IMR-90 (cell line): ENCODE measurements around the gene TEX50. TPM values are rescaled to one million over a fixed set of nuclear protein-coding genes. Genes with fewer than 3 reads are reported as not detected.

ENCODE experiments used
- ATAC-seq: fragments of 200-7000 bp; cut with Tn5 transposase; 2 replicates; pipeline ENCODE4 v1.9.1; 2020; ENCODE audit warnings: low read depth, mild to moderate bottlenecking, moderate library complexity
- BruUV-seq: library from RNA; stranded (reverse); fragments of 400-500 nt; replicated peaks from 2 replicates; lab custom pipeline; 2021; lab: Mats Ljungman, UMichigan
- CTCF ChIA-PET: fragments of 300-600 bp; formaldehyde crosslinking; extraction: SDS; loops from one replicate; lab custom pipeline; 2021; ENCODE audit warnings: antibody characterized with exemption; lab: Yijun Ruan, JAX
- POLR2A ChIA-PET: fragments of 300-600 bp; sonication (Branson Sonifier 250); formaldehyde crosslinking; loops from one replicate; lab custom pipeline; 2022; ENCODE audit warnings: antibody characterized with exemption; ENCODE audit not compliant: unreplicated experiment; lab: Charles Lee
- DNase-seq: peaks from one replicate; pipeline ENCODE4 v3.0.0; 2013
- H2AFZ ChIP-seq: replicated peaks from 2 replicates; pipeline ENCODE3; 2013; ENCODE audit warnings: low read length, mild to moderate bottlenecking; ENCODE audit not compliant: poor library complexity
- H2AK5ac ChIP-seq: 2 replicates; pipeline ENCODE4 v1.6.1; 2013; ENCODE audit warnings: low read depth, low read length, inconsistent platforms
- H2AK9ac ChIP-seq: replicated peaks from 2 replicates; pipeline ENCODE3; 2013; ENCODE audit warnings: mild to moderate bottlenecking, low read depth, low read length, moderate library complexity; ENCODE audit not compliant: poor library complexity
- H2BK120ac ChIP-seq: 2 replicates; pipeline ENCODE4 v1.6.1; 2013; ENCODE audit warnings: low read depth, low read length, inconsistent platforms
- H2BK15ac ChIP-seq: 3 replicates; pipeline ENCODE4 v1.6.1; 2013; ENCODE audit warnings: low read depth, low read length, inconsistent platforms
- H2BK20ac ChIP-seq: 2 replicates; pipeline ENCODE4 v1.6.1; 2013; ENCODE audit warnings: low read depth, mild to moderate bottlenecking, inconsistent platforms, low read length, moderate library complexity
- H2BK5ac ChIP-seq: 2 replicates; pipeline ENCODE4 v1.6.1; 2013; ENCODE audit warnings: mild to moderate bottlenecking, low read depth, low read length, inconsistent platforms; ENCODE audit not compliant: poor library complexity, severe bottlenecking
- H3K14ac ChIP-seq: replicated peaks from 2 replicates; pipeline ENCODE4 v1.6.1; 2013; ENCODE audit warnings: low read depth, low read length, inconsistent platforms
- H3K18ac ChIP-seq: 2 replicates; pipeline ENCODE4 v1.6.1; 2013; ENCODE audit warnings: low read depth, low read length, control low read depth
- H3K23ac ChIP-seq: 2 replicates; pipeline ENCODE4 v1.6.1; 2013; ENCODE audit warnings: low read depth, low read length, inconsistent platforms
- H3K27ac ChIP-seq: 2 replicates; pipeline ENCODE4 v1.5.1; 2013; ENCODE audit warnings: mild to moderate bottlenecking, control low read depth, low read length; ENCODE audit not compliant: insufficient read depth
- H3K27me3 ChIP-seq: 2 replicates; pipeline ENCODE4 v1.6.1; 2013; ENCODE audit warnings: low read length; ENCODE audit not compliant: control insufficient read depth, insufficient read depth
- H3K36me3 ChIP-seq: 2 replicates; pipeline ENCODE4 v1.6.1; 2013; ENCODE audit warnings: low read length, mixed read lengths; ENCODE audit not compliant: control insufficient read depth, insufficient read depth
- H3K4ac ChIP-seq: 2 replicates; pipeline ENCODE4 v1.6.1; 2013; ENCODE audit warnings: low read depth, low read length, inconsistent platforms
- H3K4me1 ChIP-seq: 2 replicates; pipeline ENCODE4 v1.6.1; 2013; ENCODE audit warnings: low read length, mixed read lengths; ENCODE audit not compliant: control insufficient read depth, insufficient read depth
- H3K4me2 ChIP-seq: 2 replicates; pipeline ENCODE4 v1.6.1; 2013; ENCODE audit warnings: low read depth, mild to moderate bottlenecking, control low read depth, low read length, moderate library complexity
- H3K4me3 ChIP-seq: 2 replicates; pipeline ENCODE4 v1.5.1; 2013; ENCODE audit warnings: low read depth, mild to moderate bottlenecking, control low read depth, low read length, moderate library complexity; ENCODE audit not compliant: insufficient read depth
- H3K56ac ChIP-seq: 2 replicates; pipeline ENCODE4 v1.6.1; 2013; ENCODE audit warnings: low read length, inconsistent platforms; ENCODE audit not compliant: insufficient read depth; ENCODE audit errors: extremely low read depth
- H3K79me1 ChIP-seq, 2 experiments: 2 replicates each; pipeline ENCODE4 v1.6.1; 2013; ENCODE audit warnings: low read length in 2 of 2, inconsistent platforms in 1 of 2, low read depth in 1 of 2
- H3K9ac ChIP-seq: 2 replicates; pipeline ENCODE4 v1.6.1; 2013; ENCODE audit warnings: low read depth, low read length, control low read depth
- H3K9me1 ChIP-seq: 2 replicates; pipeline ENCODE4 v1.6.1; 2013; ENCODE audit warnings: low read length, inconsistent platforms; ENCODE audit not compliant: insufficient read depth
- H3K9me3 ChIP-seq: 2 replicates; pipeline ENCODE4 v1.6.1; 2013; ENCODE audit warnings: low read length; ENCODE audit not compliant: control insufficient read depth, insufficient read depth
- H4K20me1 ChIP-seq: 2 replicates; pipeline ENCODE4 v1.6.1; 2013; ENCODE audit warnings: low read length, inconsistent platforms; ENCODE audit not compliant: insufficient read depth
- H4K5ac ChIP-seq: 2 replicates; pipeline ENCODE4 v1.6.1; 2013; ENCODE audit warnings: mild to moderate bottlenecking, low read depth, low read length, control low read depth
- H4K8ac ChIP-seq, 2 experiments: 2 replicates each; pipeline ENCODE4 v1.6.1; 2013; ENCODE audit warnings: low read depth in 2 of 2, low read length in 2 of 2, control low read depth in 1 of 2, inconsistent platforms in 1 of 2
- H4K91ac ChIP-seq: 2 replicates; pipeline ENCODE4 v1.6.1; 2013; ENCODE audit warnings: low read depth, low read length, inconsistent platforms; ENCODE audit not compliant: insufficient read depth
- BHLHE40 ChIP-seq: fragments of 150-350 bp; IDR thresholded peaks from 2 replicates; pipeline ENCODE4 v1.6.1; 2016; ENCODE audit warnings: mild to moderate bottlenecking, low read depth, low read length
- CEBPB ChIP-seq: IDR thresholded peaks from 2 replicates; pipeline ENCODE4 v1.6.1; 2012; ENCODE audit warnings: low read depth, low read length, improper control_type of control experiment
- CHD1 ChIP-seq: IDR thresholded peaks from 2 replicates; pipeline ENCODE4 v1.6.1; 2012; ENCODE audit warnings: low read depth, low read length, improper control_type of control experiment
- FOS ChIP-seq: fragments of 150-350 bp; IDR thresholded peaks from 2 replicates; pipeline ENCODE4 v1.6.1; 2016; ENCODE audit warnings: low read depth, low read length
- MAFK ChIP-seq: IDR thresholded peaks from 2 replicates; pipeline ENCODE4 v1.6.1; 2012; ENCODE audit warnings: low read depth, low read length, improper control_type of control experiment
- MXI1 ChIP-seq: IDR thresholded peaks from 2 replicates; pipeline ENCODE4 v1.6.1; 2012; ENCODE audit warnings: low read depth, mild to moderate bottlenecking, low read length, moderate library complexity, borderline replicate concordance
- NFE2L2 ChIP-seq: fragments of 150-350 bp; IDR thresholded peaks from 2 replicates; pipeline ENCODE4 v1.6.1; 2016; ENCODE audit warnings: low read depth, mild to moderate bottlenecking, low read length
- POLR2A ChIP-seq: IDR thresholded peaks from 2 replicates; pipeline ENCODE4 v1.6.1; 2012; ENCODE audit warnings: mild to moderate bottlenecking, low read depth, low read length
- RAD21 ChIP-seq: IDR thresholded peaks from 2 replicates; pipeline ENCODE4 v1.6.1; 2012; ENCODE audit warnings: low read length, improper control_type of control experiment
- RCOR1 ChIP-seq: IDR thresholded peaks from 2 replicates; pipeline ENCODE4 v1.6.1; 2012; ENCODE audit warnings: mild to moderate bottlenecking, low read length, improper control_type of control experiment; ENCODE audit not compliant: insufficient replicate concordance
- RFX5 ChIP-seq: IDR thresholded peaks from 2 replicates; pipeline ENCODE4 v1.8.0; 2012; ENCODE audit warnings: low read depth, mild to moderate bottlenecking, low read length, moderate library complexity
- SMC3 ChIP-seq: fragments of 150-350 bp; IDR thresholded peaks from 2 replicates; pipeline ENCODE4 v1.6.1; 2016; ENCODE audit warnings: low read depth, mild to moderate bottlenecking, antibody characterized with exemption, low read length, moderate library complexity
- WGBS, 2 experiments: methylation state at CpG; one replicate each; pipeline versions ENCODE4 v1.1.5 to v1.1.7; 2013; ENCODE audit warnings: missing lambda C conversion rate in 2 of 2; ENCODE audit not compliant: insufficient read length in 1 of 2; ENCODE audit errors: extremely low coverage in 2 of 2; 5-methylcytosine and 5-hydroxymethylcytosine counted together
- dilution Hi-C: fragments of 300-500 bp; cut with HindIII; formaldehyde crosslinking; loops from one replicate; pipeline ENCODE4 v1.14.3; 2018; ENCODE audit warnings: low sequenced_read_pairs; ENCODE audit not compliant: unreplicated experiment
- in situ Hi-C: fragments of 300-500 bp; cut with MboI; formaldehyde crosslinking; loops from 3 replicates; pipeline ENCODE4 v1.14.3; 2019; ENCODE audit warnings: low sequenced_read_pairs, inconsistent platforms, mixed read lengths
- intact Hi-C: fragments of 100-400 bp; cut with micrococcal nuclease; formaldehyde crosslinking; loops from 2 replicates; pipeline ENCODE4 v1.10.0; 2022
- polyA plus RNA-seq, 3 experiments: library from polyadenylated mRNA; depleted of rRNA; stranded (reverse); fragments of >200 nt; gene quantifications; 2 replicates each; pipeline ENCODE4 v1.2.3, GENCODE V29; 2012; ENCODE audit warnings: low replicate concordance in 1 of 3
- total RNA-seq: library from RNA; depleted of rRNA; stranded (reverse); fragments of >200 nt; gene quantifications from 2 replicates; pipeline ENCODE4 v1.2.3, GENCODE V29; 2012
- TF ChIP-seq, protein P1 (sequence below): conservative IDR thresholded peaks from 2 replicates; pipeline ENCODE4 v1.5.1; 2012; ENCODE audit warnings: mild to moderate bottlenecking, low read depth, low read length, improper control_type of control experiment
- TF ChIP-seq, protein P2 (sequence below): fragments of 150-350 bp; IDR thresholded peaks from 2 replicates; pipeline ENCODE4 v1.6.1; 2016; ENCODE audit warnings: low read depth, mild to moderate bottlenecking, low read length, moderate library complexity, borderline replicate concordance
- TF ChIP-seq, protein P3 (sequence below): fragments of 150-350 bp; IDR thresholded peaks from 2 replicates; pipeline ENCODE4 v1.6.1; 2017; ENCODE audit warnings: mild to moderate bottlenecking, antibody characterized with exemption, low read length, low read depth

TEX50 gene
- total and polyA plus RNA-seq, 2 of the 4 experiments (the other 2 are of a cell fraction), result not detected

DNA sequence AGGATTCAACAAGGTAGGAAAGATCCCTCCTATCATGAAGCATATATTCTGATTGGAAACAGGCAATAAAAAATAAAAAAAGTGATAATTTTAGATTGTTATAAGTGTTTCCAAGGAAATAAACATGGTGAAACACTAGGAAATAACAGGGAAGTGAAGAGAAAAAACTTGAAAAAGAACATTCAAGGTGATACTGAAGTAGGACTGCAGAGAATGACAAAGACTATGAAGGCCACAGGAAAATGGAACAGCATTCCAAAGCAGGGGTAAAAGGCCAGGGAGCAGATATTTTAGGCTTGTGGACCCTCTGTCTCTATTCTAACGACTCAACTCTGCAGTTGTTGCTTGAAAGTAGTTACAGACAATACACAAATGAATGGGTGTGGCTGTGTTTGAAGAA lies 26.6 kb downstream of the TEX50 start:
- H4K20me1 ChIP-seq, result no peaks in the 10 kb centered on the region
- H2BK20ac ChIP-seq, result no peak overlapping the region
- TF ChIP-seq SMC3 (no peak), RFX5 (no peak), MAFK (no peak), MXI1 (no peak), CHD1 (no peak), BHLHE40 (no peak), POLR2A (no peak), CEBPB (no peak), RCOR1 (no peak), NFE2L2 (no peak), FOS (no peak), RAD21 (no peak)
- TF ChIP-seq, protein P1, sequence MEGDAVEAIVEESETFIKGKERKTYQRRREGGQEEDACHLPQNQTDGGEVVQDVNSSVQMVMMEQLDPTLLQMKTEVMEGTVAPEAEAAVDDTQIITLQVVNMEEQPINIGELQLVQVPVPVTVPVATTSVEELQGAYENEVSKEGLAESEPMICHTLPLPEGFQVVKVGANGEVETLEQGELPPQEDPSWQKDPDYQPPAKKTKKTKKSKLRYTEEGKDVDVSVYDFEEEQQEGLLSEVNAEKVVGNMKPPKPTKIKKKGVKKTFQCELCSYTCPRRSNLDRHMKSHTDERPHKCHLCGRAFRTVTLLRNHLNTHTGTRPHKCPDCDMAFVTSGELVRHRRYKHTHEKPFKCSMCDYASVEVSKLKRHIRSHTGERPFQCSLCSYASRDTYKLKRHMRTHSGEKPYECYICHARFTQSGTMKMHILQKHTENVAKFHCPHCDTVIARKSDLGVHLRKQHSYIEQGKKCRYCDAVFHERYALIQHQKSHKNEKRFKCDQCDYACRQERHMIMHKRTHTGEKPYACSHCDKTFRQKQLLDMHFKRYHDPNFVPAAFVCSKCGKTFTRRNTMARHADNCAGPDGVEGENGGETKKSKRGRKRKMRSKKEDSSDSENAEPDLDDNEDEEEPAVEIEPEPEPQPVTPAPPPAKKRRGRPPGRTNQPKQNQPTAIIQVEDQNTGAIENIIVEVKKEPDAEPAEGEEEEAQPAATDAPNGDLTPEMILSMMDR, result no peak
- TF ChIP-seq, protein P2, sequence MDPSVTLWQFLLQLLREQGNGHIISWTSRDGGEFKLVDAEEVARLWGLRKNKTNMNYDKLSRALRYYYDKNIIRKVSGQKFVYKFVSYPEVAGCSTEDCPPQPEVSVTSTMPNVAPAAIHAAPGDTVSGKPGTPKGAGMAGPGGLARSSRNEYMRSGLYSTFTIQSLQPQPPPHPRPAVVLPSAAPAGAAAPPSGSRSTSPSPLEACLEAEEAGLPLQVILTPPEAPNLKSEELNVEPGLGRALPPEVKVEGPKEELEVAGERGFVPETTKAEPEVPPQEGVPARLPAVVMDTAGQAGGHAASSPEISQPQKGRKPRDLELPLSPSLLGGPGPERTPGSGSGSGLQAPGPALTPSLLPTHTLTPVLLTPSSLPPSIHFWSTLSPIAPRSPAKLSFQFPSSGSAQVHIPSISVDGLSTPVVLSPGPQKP, result no peak
- TF ChIP-seq, protein P3, sequence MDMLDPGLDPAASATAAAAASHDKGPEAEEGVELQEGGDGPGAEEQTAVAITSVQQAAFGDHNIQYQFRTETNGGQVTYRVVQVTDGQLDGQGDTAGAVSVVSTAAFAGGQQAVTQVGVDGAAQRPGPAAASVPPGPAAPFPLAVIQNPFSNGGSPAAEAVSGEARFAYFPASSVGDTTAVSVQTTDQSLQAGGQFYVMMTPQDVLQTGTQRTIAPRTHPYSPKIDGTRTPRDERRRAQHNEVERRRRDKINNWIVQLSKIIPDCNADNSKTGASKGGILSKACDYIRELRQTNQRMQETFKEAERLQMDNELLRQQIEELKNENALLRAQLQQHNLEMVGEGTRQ, result no peak
- no peak for DNase-seq
- intact Hi-C loops, result no loop called here
- dilution Hi-C loops, result no loop called here
- ChIA-PET POLR2A (no interaction called here), CTCF (no interaction called here)
- no peak for ATAC-seq
- H3K56ac ChIP-seq, result no peak overlapping the region
- H3K27me3 ChIP-seq, result peaks cover 2% of the 10 kb centered on the region
- no peak overlapping the region for H4K91ac ChIP-seq
- no peaks in the 10 kb centered on the region for H3K79me1 ChIP-seq
- H3K9me3 ChIP-seq, result no peaks in the 10 kb centered on the region
- BruUV-seq, result no TSS peak
- H3K4me1 ChIP-seq, result no peaks in the 10 kb centered on the region
- no peaks in the 10 kb centered on the region for H3K9me1 ChIP-seq
- H3K9ac ChIP-seq, result no peak overlapping the region
- H3K27ac ChIP-seq, result no peak overlapping the region
- no peak overlapping the region for H3K18ac ChIP-seq
- no peak overlapping the region for H3K4me2 ChIP-seq
- no peak overlapping the region for H2BK15ac ChIP-seq
- H3K4me3 ChIP-seq, result no peak overlapping the region
- in situ Hi-C loops, result no loop called here
- no peak overlapping the region for H2AK9ac ChIP-seq
- no peak overlapping the region for H2AK5ac ChIP-seq
- H4K5ac ChIP-seq, result no peak overlapping the region
- no peak overlapping the region for H3K23ac ChIP-seq
- no peak overlapping the region for H3K14ac ChIP-seq
- WGBS, 2 experiments, result no CpG with 5 or more reads among the region's 1 CpG
- H4K8ac ChIP-seq, result no peak overlapping the region
- H3K36me3 ChIP-seq, result no peaks in the 10 kb centered on the region
- H2BK5ac ChIP-seq, result no peak overlapping the region
- H3K4ac ChIP-seq, result no peak overlapping the region
- no peak overlapping the region for H2AFZ ChIP-seq
- no peak overlapping the region for H2BK120ac ChIP-seq
